K562 (cell line): ENCODE measurements around the gene FOXK2. TPM values are rescaled to one million over a fixed set of nuclear protein-coding genes. Genes with fewer than 3 reads are reported as not detected.

Source experiments
- BRD9 ChIP-seq: fragments of 450-650 bp; IDR thresholded peaks from 2 replicates; pipeline ENCODE4 v1.6.1; 2018; ENCODE audit warnings: low read depth; ENCODE audit not compliant: partially characterized antibody
- CBX1 ChIP-seq: sonication (generic); IDR thresholded peaks from 2 replicates; pipeline ENCODE4 v1.6.1; 2016; ENCODE audit warnings: antibody characterized with exemption, low read depth, mild to moderate bottlenecking
- CTBP1 ChIP-seq: fragments of 450-650 bp; IDR thresholded peaks from 2 replicates; pipeline ENCODE4 v1.6.1; 2016; ENCODE audit warnings: borderline replicate concordance
- GABPB1 ChIP-seq: sonication (generic); formaldehyde crosslinking; IDR thresholded peaks from 2 replicates; pipeline ENCODE4 v1.8.0; 2022; ENCODE audit warnings: mild to moderate bottlenecking, missing genetic modification reagents
- HDAC6 ChIP-seq: IDR thresholded peaks from 2 replicates; pipeline ENCODE4 v1.6.1; 2012; ENCODE audit warnings: low read depth, mild to moderate bottlenecking, control low read depth, inconsistent platforms, low read length, moderate library complexity
- HEY1 ChIP-seq: fragments of 250-450 bp; sonication (Bioruptor Pico); IDR thresholded peaks from 2 replicates; pipeline ENCODE4 v1.5.0; 2020; ENCODE audit warnings: mild to moderate bottlenecking, moderate library complexity, borderline replicate concordance
- MTA3 ChIP-seq: fragments of 450-650 bp; formaldehyde crosslinking; IDR thresholded peaks from 2 replicates; pipeline ENCODE4 v1.6.1; 2017; ENCODE audit warnings: mild to moderate bottlenecking, borderline replicate concordance
- NFATC3 ChIP-seq: fragments of 450-650 bp; IDR thresholded peaks from 2 replicates; pipeline ENCODE4 v1.6.1; 2017; ENCODE audit warnings: mild to moderate bottlenecking
- PRMT5 ChIP-seq: sonication (generic); formaldehyde crosslinking; IDR thresholded peaks from 2 replicates; pipeline ENCODE4 v1.5.0; 2020; ENCODE audit warnings: missing genetic modification reagents
- SP2 ChIP-seq: IDR thresholded peaks from 2 replicates; pipeline ENCODE4 v1.6.1; 2011; ENCODE audit warnings: mild to moderate bottlenecking, low read depth, low read length, moderate library complexity; ENCODE audit not compliant: poor library complexity, severe bottlenecking; ENCODE audit errors: extremely low read depth
- TAF9B ChIP-seq: fragments of 450-650 bp; IDR thresholded peaks from 2 replicates; pipeline ENCODE4 v1.6.1; 2018; ENCODE audit warnings: mild to moderate bottlenecking; ENCODE audit not compliant: partially characterized antibody
- TAL1 ChIP-seq: fragments of 450-650 bp; IDR thresholded peaks from 2 replicates; pipeline ENCODE4 v1.6.1; 2016; ENCODE audit warnings: mild to moderate bottlenecking
- TBP ChIP-seq: optimal IDR thresholded peaks from 2 replicates; pipeline ENCODE3; 2011; ENCODE audit warnings: low read depth, low read length, improper control_type of control experiment
- TCF7L2 ChIP-seq: fragments of 150-350 bp; IDR thresholded peaks from 2 replicates; pipeline ENCODE4 v1.6.1; 2016; ENCODE audit warnings: low read depth, mild to moderate bottlenecking, low read length, moderate library complexity
- TEAD1 ChIP-seq, 2 experiments: fragments of 450-650 bp in 1 of 2; sonication (generic) in 1 of 2; formaldehyde crosslinking; IDR thresholded peaks; 2 replicates each; pipeline versions ENCODE4 v1.4.0 to v1.8.0; 2020 to 2022; ENCODE audit warnings: mild to moderate bottlenecking in 2 of 2, missing genetic modification reagents in 1 of 2
- ZNF282 ChIP-seq: sonication (generic); formaldehyde crosslinking; IDR thresholded peaks from 2 replicates; pipeline ENCODE4 v1.8.1; 2023; ENCODE audit warnings: missing genetic modification reagents
- ZSCAN32 ChIP-seq: fragments of 450-650 bp; formaldehyde crosslinking; IDR thresholded peaks from 2 replicates; pipeline ENCODE4 v1.4.0; 2020; ENCODE audit warnings: mild to moderate bottlenecking, moderate library complexity
- polyA plus RNA-seq, 8 experiments: library from polyadenylated mRNA; depleted of rRNA in 4 of 8; stranded (reverse) in 5 of 8; unstranded in 3 of 8; fragments of >200 nt; fragmentation: Nextera tagmentation in 2 of 8; fragmentation: Illumina TruSeq in 1 of 8; extraction: Ambion mirVana in 2 of 8; extraction: Trizol in 1 of 8; gene quantifications; 2 replicates each; pipeline versions ENCODE4 v1.2.1 to v1.2.3, GENCODE V29; 2011 to 2014; ENCODE audit warnings: inconsistent platforms in 1 of 8, missing spikeins in 1 of 8
- total RNA-seq, 7 experiments: library from RNA; depleted of rRNA in 6 of 7; stranded (reverse); fragments of >200 nt in 6 of 7; fragmentation: Illumina TruSeq in 2 of 7; extraction: Trizol in 2 of 7; gene quantifications; 2 replicates each; pipeline versions ENCODE4 v1.2.1 to v1.2.3, GENCODE V29; 2011 to 2021; ENCODE audit warnings: low replicate concordance in 1 of 7
- TF ChIP-seq, protein P1 (sequence below), 2 experiments: fragments of 450-650 bp; IDR thresholded peaks; 2 replicates each; pipeline ENCODE4 v1.6.1; 2016
- TF ChIP-seq, protein P2 (sequence below): fragments of 450-650 bp; formaldehyde crosslinking; IDR thresholded peaks from 2 replicates; pipeline ENCODE4 v1.4.0; 2020; ENCODE audit warnings: mild to moderate bottlenecking, moderate library complexity
- TF ChIP-seq, protein P3 (sequence below): fragments of 450-650 bp; formaldehyde crosslinking; IDR thresholded peaks from 2 replicates; pipeline ENCODE4 v1.4.0; 2020; ENCODE audit warnings: mild to moderate bottlenecking, mixed read lengths
- TF ChIP-seq, protein P4 (sequence below): conservative IDR thresholded peaks from 2 replicates; pipeline ENCODE4 v1.6.1; 2011; ENCODE audit warnings: low read depth, mild to moderate bottlenecking, low read length; ENCODE audit not compliant: control insufficient read depth
- TF ChIP-seq, protein P5 (sequence below): sonication (generic); formaldehyde crosslinking; IDR thresholded peaks from 2 replicates; pipeline ENCODE4 v1.9.0; 2022; ENCODE audit warnings: mild to moderate bottlenecking, missing genetic modification reagents

FOXK2 gene
- total and polyA plus RNA-seq, 9 of the 15 experiments (the other 6 are each of a cell fraction or from before 2014, with no cell fraction given) = 3.0 to 86.0 (median 44.1) TPM

DNA sequence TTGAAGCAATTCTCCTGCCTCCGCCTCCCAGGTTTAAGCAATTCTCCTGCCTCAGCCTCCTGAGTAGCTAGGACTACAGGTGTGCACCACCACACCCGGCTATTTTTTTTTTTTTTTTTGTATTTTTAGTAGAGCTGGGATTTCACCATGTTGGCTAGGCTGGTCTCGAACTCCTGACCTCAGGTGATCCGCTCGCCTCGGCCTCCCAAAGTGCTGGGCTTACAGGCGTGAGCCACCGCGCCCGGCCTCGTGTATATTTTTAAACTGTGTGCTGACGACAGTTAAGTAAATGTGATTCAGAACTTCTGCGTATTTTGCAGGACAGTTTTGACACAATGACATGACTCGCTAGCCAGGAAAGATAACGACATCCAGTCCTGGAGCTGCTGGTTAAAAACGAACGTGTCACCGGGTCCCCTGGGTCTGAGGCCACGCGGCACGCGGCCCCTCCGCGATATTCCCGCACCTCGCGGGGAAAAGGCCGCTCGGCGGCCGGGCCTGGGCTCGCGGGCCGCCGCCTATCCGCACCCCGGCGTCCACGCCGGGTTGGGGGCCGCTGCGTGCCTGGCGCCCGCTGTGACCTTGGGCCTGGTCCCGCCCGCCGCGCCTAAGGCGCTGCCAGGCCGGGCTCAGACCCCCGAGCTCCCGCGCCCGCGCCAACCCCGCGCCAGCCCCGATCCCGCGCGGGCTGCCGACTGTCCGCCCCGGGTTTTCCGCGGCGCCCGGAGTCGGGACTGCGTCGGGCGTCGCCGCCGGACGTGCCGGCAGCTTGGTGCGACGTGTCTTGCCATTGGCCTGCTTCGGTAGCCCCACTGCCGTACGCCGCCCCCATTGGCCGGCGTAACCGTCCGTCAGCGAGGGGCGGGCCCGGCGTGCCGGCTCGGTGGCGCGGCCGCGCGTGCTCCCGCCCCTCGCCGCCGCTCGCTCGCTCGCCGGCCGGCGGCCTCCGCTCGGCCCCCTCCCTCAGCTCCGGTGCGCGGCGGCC lies at the start of gene FOXK2 (continued):
- peak in 1 of 2 experiments; percentile 51; a peak in 1 of 4 replicates for TF ChIP-seq TEAD1 (CRISPR knock-in tag; IDR thresholded peaks at IDR 0.05)
- TF ChIP-seq MTA3 = peak; percentile 75; the same call in 1 of the 2 replicates
- no peak for TF ChIP-seq PRMT5 (CRISPR knock-in tag)
- TF ChIP-seq GABPB1 = peak; percentile 65; the same call in 1 of the 2 replicates
- TF ChIP-seq NFATC3 = 0 out of 2 replicates have a peak, but pooled peaks have one; percentile 31
- peak; percentile 48 for TF ChIP-seq TBP
- peak; percentile 100 for TF ChIP-seq CTBP1
- no peak for TF ChIP-seq ZNF282 (CRISPR knock-in tag)
- TF ChIP-seq, protein P1, sequence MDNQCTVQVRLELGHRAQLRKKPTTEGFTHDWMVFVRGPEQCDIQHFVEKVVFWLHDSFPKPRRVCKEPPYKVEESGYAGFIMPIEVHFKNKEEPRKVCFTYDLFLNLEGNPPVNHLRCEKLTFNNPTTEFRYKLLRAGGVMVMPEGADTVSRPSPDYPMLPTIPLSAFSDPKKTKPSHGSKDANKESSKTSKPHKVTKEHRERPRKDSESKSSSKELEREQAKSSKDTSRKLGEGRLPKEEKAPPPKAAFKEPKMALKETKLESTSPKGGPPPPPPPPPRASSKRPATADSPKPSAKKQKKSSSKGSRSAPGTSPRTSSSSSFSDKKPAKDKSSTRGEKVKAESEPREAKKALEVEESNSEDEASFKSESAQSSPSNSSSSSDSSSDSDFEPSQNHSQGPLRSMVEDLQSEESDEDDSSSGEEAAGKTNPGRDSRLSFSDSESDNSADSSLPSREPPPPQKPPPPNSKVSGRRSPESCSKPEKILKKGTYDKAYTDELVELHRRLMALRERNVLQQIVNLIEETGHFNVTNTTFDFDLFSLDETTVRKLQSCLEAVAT (IDR thresholded peaks at IDR 0.05) = peak in 1 of 2 experiments; percentile 68; a peak in 1 of 4 replicates
- TF ChIP-seq CBX1 = no peak; the same call in 1 of the 2 replicates
- peak; percentile 88 for TF ChIP-seq BRD9
- no peak for TF ChIP-seq TCF7L2
- no peak for TF ChIP-seq HDAC6
- TF ChIP-seq, protein P2, sequence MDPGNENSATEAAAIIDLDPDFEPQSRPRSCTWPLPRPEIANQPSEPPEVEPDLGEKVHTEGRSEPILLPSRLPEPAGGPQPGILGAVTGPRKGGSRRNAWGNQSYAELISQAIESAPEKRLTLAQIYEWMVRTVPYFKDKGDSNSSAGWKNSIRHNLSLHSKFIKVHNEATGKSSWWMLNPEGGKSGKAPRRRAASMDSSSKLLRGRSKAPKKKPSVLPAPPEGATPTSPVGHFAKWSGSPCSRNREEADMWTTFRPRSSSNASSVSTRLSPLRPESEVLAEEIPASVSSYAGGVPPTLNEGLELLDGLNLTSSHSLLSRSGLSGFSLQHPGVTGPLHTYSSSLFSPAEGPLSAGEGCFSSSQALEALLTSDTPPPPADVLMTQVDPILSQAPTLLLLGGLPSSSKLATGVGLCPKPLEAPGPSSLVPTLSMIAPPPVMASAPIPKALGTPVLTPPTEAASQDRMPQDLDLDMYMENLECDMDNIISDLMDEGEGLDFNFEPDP (CRISPR knock-in tag) = no peak
- no peak for TF ChIP-seq TAF9B
- no peak for TF ChIP-seq TAL1
- no peak for TF ChIP-seq HEY1 (CRISPR knock-in tag)
- TF ChIP-seq, protein P3, sequence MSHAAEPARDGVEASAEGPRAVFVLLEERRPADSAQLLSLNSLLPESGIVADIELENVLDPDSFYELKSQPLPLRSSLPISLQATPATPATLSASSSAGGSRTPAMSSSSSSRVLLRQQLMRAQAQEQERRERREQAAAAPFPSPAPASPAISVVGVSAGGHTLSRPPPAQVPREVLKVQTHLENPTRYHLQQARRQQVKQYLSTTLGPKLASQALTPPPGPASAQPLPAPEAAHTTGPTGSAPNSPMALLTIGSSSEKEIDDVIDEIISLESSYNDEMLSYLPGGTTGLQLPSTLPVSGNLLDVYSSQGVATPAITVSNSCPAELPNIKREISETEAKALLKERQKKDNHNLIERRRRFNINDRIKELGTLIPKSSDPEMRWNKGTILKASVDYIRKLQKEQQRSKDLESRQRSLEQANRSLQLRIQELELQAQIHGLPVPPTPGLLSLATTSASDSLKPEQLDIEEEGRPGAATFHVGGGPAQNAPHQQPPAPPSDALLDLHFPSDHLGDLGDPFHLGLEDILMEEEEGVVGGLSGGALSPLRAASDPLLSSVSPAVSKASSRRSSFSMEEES (CRISPR knock-in tag) = no peak
- peak; percentile 85 for TF ChIP-seq SP2
- TF ChIP-seq, protein P4, sequence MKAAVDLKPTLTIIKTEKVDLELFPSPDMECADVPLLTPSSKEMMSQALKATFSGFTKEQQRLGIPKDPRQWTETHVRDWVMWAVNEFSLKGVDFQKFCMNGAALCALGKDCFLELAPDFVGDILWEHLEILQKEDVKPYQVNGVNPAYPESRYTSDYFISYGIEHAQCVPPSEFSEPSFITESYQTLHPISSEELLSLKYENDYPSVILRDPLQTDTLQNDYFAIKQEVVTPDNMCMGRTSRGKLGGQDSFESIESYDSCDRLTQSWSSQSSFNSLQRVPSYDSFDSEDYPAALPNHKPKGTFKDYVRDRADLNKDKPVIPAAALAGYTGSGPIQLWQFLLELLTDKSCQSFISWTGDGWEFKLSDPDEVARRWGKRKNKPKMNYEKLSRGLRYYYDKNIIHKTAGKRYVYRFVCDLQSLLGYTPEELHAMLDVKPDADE = peak; percentile 66; the same call in 1 of the 2 replicates
- TF ChIP-seq, protein P5, sequence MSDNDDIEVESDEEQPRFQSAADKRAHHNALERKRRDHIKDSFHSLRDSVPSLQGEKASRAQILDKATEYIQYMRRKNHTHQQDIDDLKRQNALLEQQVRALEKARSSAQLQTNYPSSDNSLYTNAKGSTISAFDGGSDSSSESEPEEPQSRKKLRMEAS (CRISPR knock-in tag) = peak; percentile 90
- no peak for TF ChIP-seq ZSCAN32 (CRISPR knock-in tag)
